K562 (cell line): Measurements from ENCODE around the gene FAM3C.

ENCODE experiments used
- CTBP1 ChIP-seq: fragments of 450-650 bp; IDR thresholded peaks from 2 replicates; pipeline ENCODE4 v1.6.1; 2016; ENCODE audit warnings: borderline replicate concordance
- EZH2 ChIP-seq: IDR thresholded peaks from 2 replicates; pipeline ENCODE4 v1.6.1; 2012; ENCODE audit warnings: low read depth, mild to moderate bottlenecking, inconsistent platforms, low read length, borderline replicate concordance
- HMGN3 ChIP-seq: IDR thresholded peaks from 2 replicates; pipeline ENCODE4 v1.6.1; 2011; ENCODE audit warnings: borderline replicate concordance, low read depth, mild to moderate bottlenecking, mixed read lengths, low read length; ENCODE audit not compliant: insufficient read length; ENCODE audit errors: extremely low read depth
- JUND ChIP-seq, 2 experiments: IDR thresholded peaks; 2 replicates in 1 of 2; 3 replicates in 1 of 2; pipeline ENCODE4 v1.6.1; 2011; ENCODE audit warnings: borderline replicate concordance in 2 of 2, low read depth in 2 of 2, low read length in 2 of 2, improper control_type of control experiment in 1 of 2, missing biosample characterization in 1 of 2, missing genetic modification characterization in 1 of 2, missing genetic modification reagents in 1 of 2
- KLF10 ChIP-seq: fragments of 250-450 bp; sonication (Bioruptor Pico); IDR thresholded peaks from 2 replicates; pipeline ENCODE4 v1.6.1; 2021; ENCODE audit warnings: matching md5 sums
- MTA3 ChIP-seq: fragments of 450-650 bp; formaldehyde crosslinking; IDR thresholded peaks from 2 replicates; pipeline ENCODE4 v1.6.1; 2017; ENCODE audit warnings: mild to moderate bottlenecking, borderline replicate concordance
- POLR2AphosphoS5 ChIP-seq: IDR thresholded peaks from 2 replicates; pipeline ENCODE4 v1.6.1; 2011; ENCODE audit warnings: mild to moderate bottlenecking, low read depth, low read length, moderate library complexity; ENCODE audit not compliant: control insufficient read depth, insufficient read depth
- POLR2G ChIP-seq: fragments of 200-400 bp; formaldehyde crosslinking; IDR thresholded peaks from 2 replicates; pipeline ENCODE4 v1.6.1; 2017; ENCODE audit warnings: low read depth, mild to moderate bottlenecking, antibody characterized with exemption, low read length, moderate library complexity
- TCF3 ChIP-seq: sonication (generic); formaldehyde crosslinking; IDR thresholded peaks from 2 replicates; pipeline ENCODE4 v1.4.0; 2020; ENCODE audit warnings: mild to moderate bottlenecking, missing genetic modification reagents
- TSC22D4 ChIP-seq: fragments of 450-650 bp; IDR thresholded peaks from 2 replicates; pipeline ENCODE4 v1.6.1; 2016; ENCODE audit warnings: missing genetic modification characterization, missing biosample characterization, control low read depth
- ZNF274 ChIP-seq: IDR thresholded peaks from 2 replicates; pipeline ENCODE4 v1.6.1; 2011; ENCODE audit warnings: low read depth, mild to moderate bottlenecking, low read length, moderate library complexity, borderline replicate concordance
- TF ChIP-seq, protein P1 (sequence below), 3 experiments: IDR thresholded peaks in 2 of 3; conservative IDR thresholded peaks in 1 of 3; 2 replicates each; pipeline ENCODE4 v1.5.1; 2011 to 2012; ENCODE audit warnings: low read length in 3 of 3, mild to moderate bottlenecking in 3 of 3, control low read depth in 2 of 3, improper control_type of control experiment in 1 of 3, inconsistent platforms in 1 of 3, low read depth in 1 of 3, mixed read lengths in 1 of 3, moderate library complexity in 1 of 3; ENCODE audit not compliant: insufficient read depth in 2 of 3
- TF ChIP-seq, protein P2 (sequence below): fragments of 250-450 bp; sonication (Bioruptor Pico); IDR thresholded peaks from 2 replicates; pipeline ENCODE4 v1.5.0; 2020; ENCODE audit warnings: mild to moderate bottlenecking
- TF ChIP-seq, protein P3 (sequence below): sonication (generic); formaldehyde crosslinking; IDR thresholded peaks from 2 replicates; pipeline ENCODE4 v1.5.0; 2020; ENCODE audit warnings: missing genetic modification reagents

DNA sequence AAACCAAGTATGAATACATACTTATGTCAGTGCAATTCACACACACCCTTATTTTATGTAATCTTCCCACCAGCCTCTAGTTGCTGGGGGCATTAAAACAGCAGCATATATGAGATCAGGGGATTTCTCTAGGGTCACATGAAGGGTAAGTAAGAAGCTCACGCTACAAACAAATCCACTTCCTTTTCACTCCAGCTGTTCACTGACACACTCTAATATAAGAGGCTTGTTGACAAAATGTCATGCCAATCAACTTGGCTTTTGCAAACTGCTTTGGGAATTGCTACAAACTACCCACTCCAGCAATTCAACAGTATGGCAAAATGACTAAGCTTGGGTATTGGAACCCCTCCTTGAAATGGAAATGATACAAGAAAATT lies 10.3 kb downstream of the FAM3C start:
- TF ChIP-seq, protein P1, sequence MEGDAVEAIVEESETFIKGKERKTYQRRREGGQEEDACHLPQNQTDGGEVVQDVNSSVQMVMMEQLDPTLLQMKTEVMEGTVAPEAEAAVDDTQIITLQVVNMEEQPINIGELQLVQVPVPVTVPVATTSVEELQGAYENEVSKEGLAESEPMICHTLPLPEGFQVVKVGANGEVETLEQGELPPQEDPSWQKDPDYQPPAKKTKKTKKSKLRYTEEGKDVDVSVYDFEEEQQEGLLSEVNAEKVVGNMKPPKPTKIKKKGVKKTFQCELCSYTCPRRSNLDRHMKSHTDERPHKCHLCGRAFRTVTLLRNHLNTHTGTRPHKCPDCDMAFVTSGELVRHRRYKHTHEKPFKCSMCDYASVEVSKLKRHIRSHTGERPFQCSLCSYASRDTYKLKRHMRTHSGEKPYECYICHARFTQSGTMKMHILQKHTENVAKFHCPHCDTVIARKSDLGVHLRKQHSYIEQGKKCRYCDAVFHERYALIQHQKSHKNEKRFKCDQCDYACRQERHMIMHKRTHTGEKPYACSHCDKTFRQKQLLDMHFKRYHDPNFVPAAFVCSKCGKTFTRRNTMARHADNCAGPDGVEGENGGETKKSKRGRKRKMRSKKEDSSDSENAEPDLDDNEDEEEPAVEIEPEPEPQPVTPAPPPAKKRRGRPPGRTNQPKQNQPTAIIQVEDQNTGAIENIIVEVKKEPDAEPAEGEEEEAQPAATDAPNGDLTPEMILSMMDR (IDR thresholded peaks at IDR 0.05 in 2 of 3, conservative IDR thresholded peaks at IDR 0.05 in 1 of 3; ENCODE audit: insufficient read depth in 2 of 3, low read depth in 1 of 3, low read length in 3 of 3): no peak
- TF ChIP-seq CTBP1 (no peak), EZH2 (no peak), KLF10 (no peak), MTA3 (no peak), TCF3 (CRISPR knock-in tag) (no peak), JUND (IDR thresholded peaks at IDR 0.05; ENCODE audit: borderline replicate concordance, low read depth, low read length) (no peak), JUND (tag; IDR thresholded peaks at IDR 0.05; ENCODE audit: borderline replicate concordance, low read depth, low read length) (no peak), ZNF274 (no peak), POLR2G (no peak), HMGN3 (no peak), POLR2AphosphoS5 (no peak), TSC22D4 (tag) (no peak)
- TF ChIP-seq, protein P2, sequence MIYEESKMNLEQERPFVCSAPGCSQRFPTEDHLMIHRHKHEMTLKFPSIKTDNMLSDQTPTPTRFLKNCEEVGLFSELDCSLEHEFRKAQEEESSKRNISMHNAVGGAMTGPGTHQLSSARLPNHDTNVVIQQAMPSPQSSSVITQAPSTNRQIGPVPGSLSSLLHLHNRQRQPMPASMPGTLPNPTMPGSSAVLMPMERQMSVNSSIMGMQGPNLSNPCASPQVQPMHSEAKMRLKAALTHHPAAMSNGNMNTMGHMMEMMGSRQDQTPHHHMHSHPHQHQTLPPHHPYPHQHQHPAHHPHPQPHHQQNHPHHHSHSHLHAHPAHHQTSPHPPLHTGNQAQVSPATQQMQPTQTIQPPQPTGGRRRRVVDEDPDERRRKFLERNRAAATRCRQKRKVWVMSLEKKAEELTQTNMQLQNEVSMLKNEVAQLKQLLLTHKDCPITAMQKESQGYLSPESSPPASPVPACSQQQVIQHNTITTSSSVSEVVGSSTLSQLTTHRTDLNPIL (CRISPR knock-in tag): no peak
- TF ChIP-seq, protein P3, sequence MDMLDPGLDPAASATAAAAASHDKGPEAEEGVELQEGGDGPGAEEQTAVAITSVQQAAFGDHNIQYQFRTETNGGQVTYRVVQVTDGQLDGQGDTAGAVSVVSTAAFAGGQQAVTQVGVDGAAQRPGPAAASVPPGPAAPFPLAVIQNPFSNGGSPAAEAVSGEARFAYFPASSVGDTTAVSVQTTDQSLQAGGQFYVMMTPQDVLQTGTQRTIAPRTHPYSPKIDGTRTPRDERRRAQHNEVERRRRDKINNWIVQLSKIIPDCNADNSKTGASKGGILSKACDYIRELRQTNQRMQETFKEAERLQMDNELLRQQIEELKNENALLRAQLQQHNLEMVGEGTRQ (CRISPR knock-in tag): no peak
